Suprapubic skin (tissue), 4 donors: ENCODE measurements around the gene SPEM3. TPM values are rescaled to one million over a fixed set of nuclear protein-coding genes. Genes with fewer than 3 reads are reported as not detected.

Experiments
- DNase-seq, 2 donors: peaks; one replicate each; pipeline ENCODE4 v3.0.0-alpha.2; 2019; ENCODE audit warnings: low spot score in 2 of 2
- H3K27ac ChIP-seq: fragments of 200-600 bp; sonication (generic); one replicate; pipeline ENCODE4 v1.5.1; 2019
- H3K27me3 ChIP-seq: fragments of 200-600 bp; sonication (generic); one replicate; pipeline ENCODE4 v1.5.1; 2019
- H3K36me3 ChIP-seq: fragments of 200-600 bp; sonication (generic); one replicate; pipeline ENCODE4 v1.5.1; 2019
- H3K4me1 ChIP-seq: fragments of 200-600 bp; sonication (generic); one replicate; pipeline ENCODE4 v1.5.1; 2019
- H3K4me3 ChIP-seq: fragments of 200-600 bp; sonication (generic); one replicate; pipeline ENCODE4 v1.5.1; 2019; ENCODE audit warnings: mild to moderate bottlenecking
- H3K9me3 ChIP-seq: fragments of 200-600 bp; sonication (generic); one replicate; pipeline ENCODE4 v1.5.1; 2019
- EP300 ChIP-seq: sonication (generic); formaldehyde crosslinking; IDR thresholded peaks from one replicate; pipeline ENCODE4 v1.6.1; 2017; ENCODE audit warnings: antibody characterized with exemption
- POLR2A ChIP-seq, 2 donors: fragments of 450-650 bp; IDR thresholded peaks; one replicate each; pipeline ENCODE4 v1.6.1; 2017; ENCODE audit warnings: antibody characterized with exemption in 2 of 2, mild to moderate bottlenecking in 2 of 2, moderate library complexity in 2 of 2
- POLR2AphosphoS5 ChIP-seq, 3 donors: sonication (generic); formaldehyde crosslinking; IDR thresholded peaks; one replicate each; pipeline ENCODE4 v1.6.1; 2017; ENCODE audit warnings: antibody characterized with exemption in 3 of 3
- WGBS: methylation state at CpG from one replicate; pipeline ENCODE4 v1.1.5; 2018; 5-methylcytosine and 5-hydroxymethylcytosine counted together
- total RNA-seq, 4 donors: library from RNA; depleted of rRNA; stranded (reverse); fragments of >200 nt; gene quantifications; one replicate each; pipeline ENCODE4 v1.1.0, GENCODE V29; 2016
- TF ChIP-seq, protein P1 (sequence below), 2 donors: fragments of 200-600 bp in 1 of 2; fragments of 450-650 bp in 1 of 2; sonication (generic) in 1 of 2; IDR thresholded peaks; one replicate each; pipeline ENCODE4 v1.5.1; 2016 to 2019; ENCODE audit warnings: antibody characterized with exemption in 2 of 2, mild to moderate bottlenecking in 1 of 2, moderate library complexity in 1 of 2

The SPEM3 gene
- total RNA-seq, 4 donors from 2014 or later, result not detected

DNA sequence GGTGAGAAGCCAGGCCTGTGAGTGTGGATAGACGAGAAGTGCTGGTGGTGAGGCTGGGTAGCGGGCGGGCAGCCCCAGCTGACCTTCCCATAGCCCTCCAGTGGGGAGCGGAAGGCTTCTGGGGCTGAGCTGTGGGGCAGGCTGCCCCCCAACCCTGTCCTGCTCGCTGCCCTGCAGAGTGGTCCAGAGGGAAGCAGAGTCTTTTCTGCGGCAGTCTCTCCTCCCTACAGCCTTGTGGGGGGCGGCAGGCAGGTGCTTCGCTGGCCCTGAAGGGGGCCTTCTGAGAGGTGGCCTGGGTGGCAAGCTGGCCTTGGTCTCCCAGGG, 17.3 kb upstream of the SPEM3 start:
- no peaks in the 10 kb centered on the region for H3K27me3 ChIP-seq
- peaks cover 24% of the 10 kb centered on the region for H3K36me3 ChIP-seq
- TF ChIP-seq POLR2A (IDR thresholded peaks at IDR 0.05) (no peak), POLR2AphosphoS5 (IDR thresholded peaks at IDR 0.05) (no peak), EP300 (no peak)
- TF ChIP-seq, protein P1, sequence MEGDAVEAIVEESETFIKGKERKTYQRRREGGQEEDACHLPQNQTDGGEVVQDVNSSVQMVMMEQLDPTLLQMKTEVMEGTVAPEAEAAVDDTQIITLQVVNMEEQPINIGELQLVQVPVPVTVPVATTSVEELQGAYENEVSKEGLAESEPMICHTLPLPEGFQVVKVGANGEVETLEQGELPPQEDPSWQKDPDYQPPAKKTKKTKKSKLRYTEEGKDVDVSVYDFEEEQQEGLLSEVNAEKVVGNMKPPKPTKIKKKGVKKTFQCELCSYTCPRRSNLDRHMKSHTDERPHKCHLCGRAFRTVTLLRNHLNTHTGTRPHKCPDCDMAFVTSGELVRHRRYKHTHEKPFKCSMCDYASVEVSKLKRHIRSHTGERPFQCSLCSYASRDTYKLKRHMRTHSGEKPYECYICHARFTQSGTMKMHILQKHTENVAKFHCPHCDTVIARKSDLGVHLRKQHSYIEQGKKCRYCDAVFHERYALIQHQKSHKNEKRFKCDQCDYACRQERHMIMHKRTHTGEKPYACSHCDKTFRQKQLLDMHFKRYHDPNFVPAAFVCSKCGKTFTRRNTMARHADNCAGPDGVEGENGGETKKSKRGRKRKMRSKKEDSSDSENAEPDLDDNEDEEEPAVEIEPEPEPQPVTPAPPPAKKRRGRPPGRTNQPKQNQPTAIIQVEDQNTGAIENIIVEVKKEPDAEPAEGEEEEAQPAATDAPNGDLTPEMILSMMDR (IDR thresholded peaks at IDR 0.05), result no peak
- H3K4me3 ChIP-seq, result no peak overlapping the region
- no peaks in the 10 kb centered on the region for H3K9me3 ChIP-seq
- WGBS, result 98% methylated on average over 6 of the region's 8 CpGs
- no peak for DNase-seq
- H3K27ac ChIP-seq, result no peak overlapping the region
- peaks cover 3% of the 10 kb centered on the region for H3K4me1 ChIP-seq

DNA sequence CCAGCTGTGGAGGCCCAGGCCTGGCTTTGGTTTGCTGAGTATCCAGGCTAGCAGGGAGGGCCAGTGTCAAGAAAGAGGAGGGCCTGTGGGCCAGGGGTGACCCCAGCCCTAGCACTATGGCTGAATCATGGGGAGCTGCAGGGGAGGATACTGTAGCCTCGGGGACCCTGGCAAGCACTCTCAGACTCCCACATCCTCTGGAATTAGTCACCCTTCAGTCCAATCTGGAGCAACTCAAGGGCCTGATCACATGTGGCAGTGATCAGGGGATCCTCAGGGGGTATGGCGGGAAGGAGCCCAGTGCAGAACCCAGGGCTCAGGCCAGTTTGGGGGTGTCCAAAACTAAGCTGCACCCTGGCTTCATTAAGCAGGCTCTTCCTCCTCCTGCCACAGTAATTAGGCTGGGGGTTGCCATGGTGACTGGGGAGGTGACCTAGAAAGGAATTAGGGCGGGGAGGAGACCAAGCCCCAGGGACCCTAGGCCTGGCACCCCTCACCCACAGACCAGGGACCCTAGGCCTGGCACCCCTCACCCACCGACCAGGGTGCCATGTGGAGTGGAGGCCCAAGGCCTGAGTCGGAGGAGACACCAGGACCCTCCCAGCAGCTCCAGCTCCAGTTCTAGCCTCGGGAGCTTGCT, 15.2 kb upstream of the SPEM3 start:
- no peak overlapping the region for H3K27ac ChIP-seq
- TF ChIP-seq POLR2AphosphoS5 (IDR thresholded peaks at IDR 0.05), result no peak
- TF ChIP-seq, protein P1 (IDR thresholded peaks at IDR 0.05), result no peak
- no peak for TF ChIP-seq POLR2A (IDR thresholded peaks at IDR 0.05)
- TF ChIP-seq EP300, result no peak
- no peaks in the 10 kb centered on the region for H3K27me3 ChIP-seq
- WGBS, result 56% methylated on average over 4 of the region's 6 CpGs
- no peaks in the 10 kb centered on the region for H3K9me3 ChIP-seq
- no peaks in the 10 kb centered on the region for H3K4me1 ChIP-seq
- DNase-seq, result no peak
- H3K4me3 ChIP-seq, result no peak overlapping the region
- peaks cover 39% of the 10 kb centered on the region for H3K36me3 ChIP-seq

DNA sequence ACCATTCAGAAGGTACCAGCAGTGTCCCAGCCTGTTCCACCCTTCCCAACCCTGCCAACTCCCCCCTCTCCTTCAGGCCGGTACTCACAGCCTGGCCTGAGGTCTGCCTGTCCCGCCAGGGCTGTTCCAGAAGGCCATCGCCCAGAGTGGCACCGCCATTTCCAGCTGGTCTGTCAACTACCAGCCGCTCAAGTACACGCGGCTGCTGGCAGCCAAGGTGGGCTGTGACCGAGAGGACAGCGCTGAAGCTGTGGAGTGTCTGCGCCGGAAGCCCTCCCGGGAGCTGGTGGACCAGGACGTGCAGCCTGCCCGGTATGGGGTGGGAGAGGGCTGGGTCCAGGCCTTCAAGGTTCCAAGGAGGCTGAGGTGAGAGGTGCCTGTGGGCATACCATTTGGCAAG, 13.8 kb upstream of the SPEM3 start:
- Histone ChIP-seq H3K36me3 (peaks cover 27% of the 10 kb centered on the region), H3K9me3 (no peaks in the 10 kb centered on the region), H3K27me3 (no peaks in the 10 kb centered on the region), H3K27ac (no peak overlapping the region), H3K4me3 (no peak overlapping the region), H3K4me1 (no peaks in the 10 kb centered on the region)
- DNase-seq, result no peak
- WGBS, result 90% methylated on average over 13 of the region's 14 CpGs
- TF ChIP-seq, protein P1 (IDR thresholded peaks at IDR 0.05), result no peak
- TF ChIP-seq EP300 (no peak), POLR2AphosphoS5 (IDR thresholded peaks at IDR 0.05) (no peak), POLR2A (IDR thresholded peaks at IDR 0.05) (no peak)

DNA sequence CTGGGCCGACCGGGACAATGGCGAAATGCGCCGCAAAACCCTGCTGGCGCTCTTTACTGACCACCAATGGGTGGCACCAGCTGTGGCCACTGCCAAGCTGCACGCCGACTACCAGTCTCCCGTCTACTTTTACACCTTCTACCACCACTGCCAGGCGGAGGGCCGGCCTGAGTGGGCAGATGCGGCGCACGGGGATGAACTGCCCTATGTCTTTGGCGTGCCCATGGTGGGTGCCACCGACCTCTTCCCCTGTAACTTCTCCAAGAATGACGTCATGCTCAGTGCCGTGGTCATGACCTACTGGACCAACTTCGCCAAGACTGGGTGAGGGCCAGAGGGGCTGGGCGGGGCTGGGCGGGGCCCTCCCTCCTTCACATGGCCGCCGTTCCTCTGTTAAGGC, 12.9 kb upstream of the SPEM3 start:
- WGBS, result 77% methylated on average over 23 of the region's 23 CpGs

DNA sequence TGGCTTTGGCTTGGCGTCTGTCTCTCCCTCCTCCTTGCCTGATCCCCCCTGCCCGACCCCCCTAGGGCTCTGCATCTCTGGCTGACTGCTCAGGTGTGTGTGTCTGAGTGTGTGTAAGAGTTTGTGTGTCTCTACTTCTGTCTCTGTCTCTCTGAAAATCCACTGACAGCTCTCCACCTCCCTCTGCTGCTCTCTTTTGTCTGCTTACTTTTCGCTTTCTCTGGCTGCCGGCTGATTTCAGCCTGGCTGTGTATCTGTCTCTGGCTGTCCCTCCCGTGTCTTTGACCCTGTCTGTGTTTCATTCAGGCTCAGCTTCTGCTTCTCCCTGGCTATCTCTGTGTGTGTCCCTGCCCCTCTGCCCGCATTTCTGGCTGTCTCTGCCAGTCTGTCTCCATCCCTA, 12.3 kb upstream of the SPEM3 start:
- DNase-seq, result no peak
- 85% methylated on average over 6 of the region's 6 CpGs for WGBS
- H3K9me3 ChIP-seq, result no peaks in the 10 kb centered on the region
- TF ChIP-seq, protein P1 (IDR thresholded peaks at IDR 0.05), result no peak
- TF ChIP-seq POLR2AphosphoS5 (IDR thresholded peaks at IDR 0.05) (no peak), EP300 (no peak), POLR2A (IDR thresholded peaks at IDR 0.05) (no peak)
- no peaks in the 10 kb centered on the region for H3K27me3 ChIP-seq
- H3K27ac ChIP-seq, result no peak overlapping the region
- H3K4me3 ChIP-seq, result no peak overlapping the region
- H3K4me1 ChIP-seq, result no peaks in the 10 kb centered on the region
- peaks cover 27% of the 10 kb centered on the region for H3K36me3 ChIP-seq

More for the DNA sequence above, 12.9 kb upstream of the SPEM3 start:
- no peak for DNase-seq
- Histone ChIP-seq H3K27me3 (no peaks in the 10 kb centered on the region), H3K4me1 (no peaks in the 10 kb centered on the region), H3K27ac (no peak overlapping the region), H3K36me3 (peaks cover 27% of the 10 kb centered on the region), H3K4me3 (no peak overlapping the region), H3K9me3 (no peaks in the 10 kb centered on the region)
- TF ChIP-seq, protein P1 (IDR thresholded peaks at IDR 0.05), result no peak
- TF ChIP-seq POLR2AphosphoS5 (IDR thresholded peaks at IDR 0.05) (no peak), POLR2A (IDR thresholded peaks at IDR 0.05) (no peak), EP300 (no peak)
